Glomerular endothelial cell (primary cell): Measurements from ENCODE around the gene TXLNB. TPM values are rescaled to one million over a fixed set of nuclear protein-coding genes. Genes with fewer than 3 reads are reported as not detected.
"Not testable (repeated sequence)": the region's sequence is repeated elsewhere in the genome, so short reads cannot be mapped to it uniquely, and the experiment has no call there.

ENCODE experiments used
- DNase-seq: peaks from one replicate; pipeline ENCODE4 v3.0.0-alpha.2; 2011; ENCODE audit warnings: low read depth, low spot score; ENCODE audit errors: extremely low read depth
- total RNA-seq: library from RNA; depleted of rRNA; stranded (reverse); fragments of >200 nt; gene quantifications from 2 replicates; pipeline ENCODE4 v1.2.3, GENCODE V29; 2015

TXLNB gene
- total RNA-seq, 1 donor from 2014 or later: 0.99 TPM

GRCh38 chr6:139242457-139243240, 49.1 kb downstream of the TXLNB start:
- DNase-seq: no peak

DNA sequence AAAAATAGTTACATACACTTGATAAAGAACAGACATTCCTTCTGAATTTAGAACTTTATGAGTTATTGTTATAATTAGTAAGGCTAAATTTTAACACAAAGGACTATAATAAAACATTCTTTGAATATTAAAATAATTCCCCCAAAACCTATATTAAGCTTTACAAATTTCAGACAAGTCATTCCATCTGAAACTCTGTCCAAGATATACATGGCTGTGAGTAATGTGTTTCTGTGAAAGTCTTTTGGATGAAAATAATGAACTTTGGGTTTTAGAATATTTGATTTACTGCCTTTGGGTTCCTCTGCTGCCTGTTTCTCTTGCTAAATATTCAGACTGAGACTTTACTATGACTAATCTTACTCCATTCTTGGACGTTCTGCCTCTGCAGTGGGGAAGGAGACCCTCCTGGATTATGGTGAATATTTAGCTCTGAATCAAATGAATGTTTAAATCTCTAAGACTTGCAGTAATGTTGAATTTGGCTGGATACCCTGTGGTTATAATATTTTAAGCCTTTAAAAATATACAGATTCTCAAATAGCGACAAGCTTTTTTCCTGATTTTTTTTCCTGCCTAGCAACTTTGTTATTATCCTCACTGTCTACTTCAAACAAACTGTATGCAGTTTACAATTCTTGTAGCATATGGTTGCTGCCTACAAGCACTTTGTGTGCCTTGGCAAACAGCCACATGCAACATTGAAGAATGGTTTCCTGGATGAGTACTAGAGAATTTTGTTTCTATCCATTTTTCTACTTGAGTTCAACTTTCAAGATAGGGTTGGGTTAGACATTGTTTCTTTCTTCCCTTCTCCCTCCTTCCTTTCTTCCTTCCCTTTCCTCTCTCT, 51.4 kb downstream of the TXLNB start:
- DNase-seq: peak; percentile 51

- no peak for DNase-seq
Observed at GRCh38 chr6:139239064-139239463, 52.7 kb downstream of the TXLNB start.

- no peak for DNase-seq
Observed at GRCh38 chr6:139236105-139236504, 55.7 kb downstream of the TXLNB start.

GRCh38 chr6:139235661-139236060, 56.1 kb downstream of the TXLNB start:
- no peak for DNase-seq

- DNase-seq: not testable (repeated sequence)
Observed at GRCh38 chr6:139234193-139234592, 57.6 kb downstream of the TXLNB start.

DNA sequence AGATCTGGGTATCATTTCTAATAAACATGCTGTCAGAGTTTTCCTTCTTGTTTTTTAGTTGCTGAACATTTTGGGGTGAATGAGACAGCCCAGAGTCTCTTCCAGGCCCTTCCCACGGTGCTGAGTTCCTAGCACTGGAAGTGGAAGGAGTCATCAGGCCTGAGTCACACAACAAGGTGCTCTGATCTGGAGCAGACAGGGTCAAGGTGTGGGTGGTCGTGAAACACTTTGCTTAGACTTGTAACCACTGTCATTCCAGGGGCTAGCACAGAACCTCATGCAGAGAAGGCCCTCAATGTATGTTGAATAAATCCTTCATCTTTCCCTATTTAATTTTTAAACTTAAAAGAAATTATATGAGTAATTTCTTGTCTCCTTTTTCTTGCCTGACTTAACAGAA, 60.6 kb downstream of the TXLNB start:
- no peak for DNase-seq

GRCh38 chr6:139230391-139230840, 61.4 kb downstream of the TXLNB start:
- DNase-seq: no peak

DNA sequence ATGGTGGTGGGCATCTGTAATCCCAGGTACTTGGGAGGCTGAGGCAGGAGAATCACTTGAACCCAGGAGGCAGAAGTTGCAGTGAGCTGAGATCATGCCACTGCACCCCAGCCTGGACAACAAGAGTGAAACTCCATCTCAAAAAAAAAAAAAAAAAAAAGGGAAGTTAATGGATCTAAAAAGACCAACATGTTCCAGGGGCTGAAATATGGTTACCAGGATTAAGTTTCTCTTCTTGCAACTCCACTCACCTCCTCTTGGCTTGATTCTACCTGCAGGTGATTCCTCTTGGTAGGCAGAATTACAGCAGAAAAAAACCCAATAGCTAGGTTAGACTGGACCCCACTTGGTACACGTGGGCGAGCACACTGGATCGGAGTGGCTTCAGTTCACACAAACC, 63.4 kb downstream of the TXLNB start:
- DNase-seq: not testable (repeated sequence)

GRCh38 chr6:139219746-139220145, 72.1 kb downstream of the TXLNB start:
- DNase-seq: no peak

GRCh38 chr6:139219271-139219729, 72.5 kb downstream of the TXLNB start:
- DNase-seq: peak; percentile 54

DNA sequence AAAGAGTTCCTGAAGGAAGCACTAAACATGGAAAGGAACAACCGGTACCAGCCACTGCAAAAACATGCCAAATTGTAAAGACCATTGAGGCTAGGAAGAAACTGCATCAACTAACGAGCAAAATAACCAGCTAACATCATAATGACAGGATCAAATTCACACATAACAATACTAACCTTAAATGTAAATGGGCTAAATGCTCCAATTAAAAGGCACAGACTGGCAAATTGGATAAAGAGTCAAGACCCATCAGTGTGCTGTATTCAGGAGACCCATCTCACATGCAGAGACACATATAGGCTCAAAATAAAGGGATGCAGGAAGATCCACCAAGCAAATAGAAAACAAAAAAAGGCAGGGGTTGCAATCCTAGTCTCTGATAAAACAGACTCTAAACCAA, 79.3 kb downstream of the TXLNB start:
- DNase-seq: not testable (repeated sequence)

GRCh38 chr6:139210766-139211165, 81.0 kb downstream of the TXLNB start:
- DNase-seq: not testable (repeated sequence)

DNA sequence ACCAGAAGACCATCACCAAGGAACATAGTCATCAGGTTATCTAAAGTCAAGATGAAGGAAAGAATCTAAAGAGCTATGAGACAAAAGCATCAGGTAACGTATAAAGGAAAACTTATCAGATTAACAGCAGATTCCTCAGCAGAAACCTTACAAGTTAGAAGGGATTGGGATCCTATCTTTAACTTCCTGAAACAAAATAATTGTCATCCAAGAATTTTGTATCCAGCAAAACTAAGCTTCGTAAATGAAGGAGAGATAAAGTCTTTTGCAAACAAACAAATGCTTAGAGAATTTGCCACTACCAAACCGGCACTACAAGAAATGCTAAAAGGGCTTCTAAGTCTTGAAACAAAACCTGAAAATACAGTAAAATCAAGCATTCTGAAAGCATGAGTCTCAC, 86.0 kb downstream of the TXLNB start:
- DNase-seq: no peak

DNA sequence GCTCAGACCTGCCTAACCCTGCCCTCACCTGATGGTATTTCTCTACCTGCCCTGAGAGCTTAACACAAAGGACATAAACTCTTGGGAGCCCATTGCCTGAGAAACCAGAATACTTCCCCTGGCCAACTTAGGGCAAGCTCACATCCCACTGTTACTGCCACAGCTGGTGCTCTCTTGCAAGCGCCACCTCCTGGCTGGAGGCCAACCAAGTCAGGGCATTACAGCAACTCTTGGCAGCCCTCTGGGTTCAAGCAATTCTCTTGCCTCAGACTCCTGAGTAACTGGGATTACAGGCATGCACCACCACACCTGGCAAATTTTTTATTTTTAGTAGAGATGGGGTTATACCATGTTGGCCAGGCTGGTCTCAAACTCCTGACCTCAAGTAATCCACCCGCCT, 86.8 kb downstream of the TXLNB start:
- no peak for DNase-seq

- DNase-seq: no peak
Observed at GRCh38 chr6:139201378-139201777, 90.4 kb downstream of the TXLNB start.

GRCh38 chr6:139198529-139199288, 93.1 kb downstream of the TXLNB start:
- DNase-seq: no peak

DNA sequence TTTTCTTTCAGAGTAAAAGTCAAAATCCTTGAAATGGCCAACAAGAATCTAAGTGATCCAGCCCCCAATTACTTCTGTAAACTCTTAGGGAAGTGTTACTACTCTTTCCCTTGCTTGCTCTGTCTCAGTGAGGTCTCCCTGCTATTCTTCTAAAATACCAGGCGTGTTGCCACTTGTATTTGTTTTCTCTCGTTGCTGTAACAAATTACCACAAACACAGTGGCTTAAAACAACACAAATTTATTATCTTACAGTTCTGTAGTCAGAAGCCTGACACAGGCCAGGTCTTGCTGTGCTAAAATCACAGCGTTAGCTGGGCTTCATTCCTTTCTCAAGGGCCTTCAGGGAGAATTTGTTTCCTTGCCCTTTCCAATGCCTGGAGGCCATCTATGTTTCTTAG, 97.1 kb downstream of the TXLNB start:
- no peak for DNase-seq
